HepG2 (cell line): Measurements from ENCODE around the gene CAP2. TPM values are rescaled to one million over a fixed set of nuclear protein-coding genes. Genes with fewer than 3 reads are reported as not detected.
"Not testable (repeated sequence)": the region's sequence is repeated elsewhere in the genome, so short reads cannot be mapped to it uniquely, and the experiment has no call there.

Source experiments
- ATAC-seq: fragments of 200-7000 bp; cut with Tn5 transposase; 3 replicates; pipeline ENCODE4 v1.9.1; 2020; ENCODE audit warnings: mild to moderate bottlenecking, moderate library complexity
- BruUV-seq: library from RNA; stranded (reverse); fragments of 400-500 nt; replicated peaks from 2 replicates; lab custom pipeline; 2021; lab: Mats Ljungman, UMichigan
- CTCF ChIA-PET: fragments of 300-600 bp; formaldehyde crosslinking; extraction: SDS; loops from one replicate; lab custom pipeline; 2021; ENCODE audit warnings: low total read pairs, inconsistent platforms, low intra/inter-chr PET ratio; lab: Yijun Ruan, JAX
- POLR2A ChIA-PET: fragments of 350-600 bp; sonication (Branson Sonifier 250); formaldehyde crosslinking; loops from one replicate; lab custom pipeline; 2020; ENCODE audit warnings: antibody characterized with exemption, inconsistent platforms; lab: Yijun Ruan, JAX
- DNase-seq: peaks from one replicate; pipeline ENCODE4 v3.0.0-alpha.2; 2015; ENCODE audit warnings: low spot score
- FAIRE-seq: peaks from 3 replicates; lab custom pipeline; 2011; peaks lifted over from hg19 to GRCh38; lab: Jason Lieb, UNC
- H2AFZ ChIP-seq: one replicate; pipeline ENCODE4 v1.6.1; 2011; ENCODE audit warnings: low read length, inconsistent platforms
- H3K27ac ChIP-seq: fragments of 300-600 bp; 3 replicates; pipeline ENCODE4 v1.8.0; 2011; ENCODE audit warnings: mixed run types, mild to moderate bottlenecking, mixed read lengths, low read length, inconsistent platforms; ENCODE audit not compliant: insufficient read depth; ENCODE audit errors: extremely low read length
- H3K27me3 ChIP-seq, 2 experiments: fragments of 200-600 bp in 1 of 2; 2 replicates in 1 of 2; 3 replicates in 1 of 2; pipeline versions ENCODE4 v1.6.0 to v1.8.0; 2011; ENCODE audit warnings: low read length in 2 of 2, mild to moderate bottlenecking in 2 of 2, moderate library complexity in 2 of 2, inconsistent platforms in 1 of 2; ENCODE audit not compliant: insufficient read depth in 2 of 2, control insufficient read depth in 1 of 2
- H3K36me3 ChIP-seq, 2 experiments: fragments of 200-600 bp in 1 of 2; replicated peaks in 1 of 2; 2 replicates in 1 of 2; 3 replicates in 1 of 2; pipeline versions ENCODE4 v1.5.1 to v1.8.0; 2011; ENCODE audit warnings: low read length in 2 of 2, inconsistent platforms in 1 of 2; ENCODE audit not compliant: insufficient read depth in 2 of 2, control insufficient read depth in 1 of 2
- H3K4me1 ChIP-seq: 2 replicates; pipeline ENCODE4 v1.5.1; 2012; ENCODE audit warnings: low read length, inconsistent platforms; ENCODE audit not compliant: insufficient read depth
- H3K4me2 ChIP-seq: 2 replicates; pipeline ENCODE4 v1.6.0; 2011; ENCODE audit warnings: low read depth, low read length, inconsistent platforms
- H3K4me3 ChIP-seq, 3 experiments: fragments of 200-600 bp in 1 of 3; sonication (generic), shearing (Covaris generic) in 1 of 3; replicated peaks in 1 of 3; 2 replicates each; pipeline ENCODE4 v1.5.1; 2011 to 2016; ENCODE audit warnings: low read length in 3 of 3, inconsistent platforms in 2 of 3, low read depth in 2 of 3, mild to moderate bottlenecking in 2 of 3, control low read depth in 1 of 3, mixed read lengths in 1 of 3; ENCODE audit not compliant: insufficient read depth in 1 of 3
- H3K79me2 ChIP-seq: one replicate; pipeline ENCODE4 v1.6.1; 2011; ENCODE audit warnings: low read length, inconsistent platforms; ENCODE audit not compliant: insufficient read depth
- H3K9ac ChIP-seq: 2 replicates; pipeline ENCODE4 v1.6.0; 2011; ENCODE audit warnings: mild to moderate bottlenecking, low read depth, low read length, inconsistent platforms; ENCODE audit not compliant: insufficient read depth
- H3K9me3 ChIP-seq: 2 replicates; pipeline ENCODE4 v1.5.1; 2012; ENCODE audit warnings: mild to moderate bottlenecking, low read length
- H4K20me1 ChIP-seq: 2 replicates; pipeline ENCODE4 v1.6.0; 2011; ENCODE audit warnings: inconsistent platforms, mild to moderate bottlenecking, low read length, moderate library complexity; ENCODE audit not compliant: insufficient read depth
- ETV6 ChIP-seq: sonication (generic); formaldehyde crosslinking; conservative IDR thresholded peaks from 2 replicates; pipeline ENCODE4 v1.4.0; 2020; ENCODE audit warnings: missing genetic modification reagents
- HIVEP1 ChIP-seq: sonication (generic); formaldehyde crosslinking; IDR thresholded peaks from 2 replicates; pipeline ENCODE4 v1.4.0; 2020; ENCODE audit warnings: mild to moderate bottlenecking, missing genetic modification reagents
- MATR3 ChIP-seq: sonication (generic); formaldehyde crosslinking; IDR thresholded peaks from 2 replicates; pipeline ENCODE4 v1.4.0; 2020; ENCODE audit warnings: missing genetic modification reagents
- NCOA1 ChIP-seq: sonication (generic); formaldehyde crosslinking; IDR thresholded peaks from 2 replicates; pipeline ENCODE4 v1.9.0; 2021; ENCODE audit warnings: missing genetic modification reagents
- NPAS2 ChIP-seq: sonication (generic); formaldehyde crosslinking; IDR thresholded peaks from 2 replicates; pipeline ENCODE4 v1.8.0; 2022; ENCODE audit warnings: mild to moderate bottlenecking, missing genetic modification reagents, borderline replicate concordance
- ZNF20 ChIP-seq: sonication (generic); formaldehyde crosslinking; IDR thresholded peaks from 2 replicates; pipeline ENCODE4 v1.4.0; 2020; ENCODE audit warnings: mild to moderate bottlenecking, moderate library complexity, missing genetic modification reagents
- ZNF24 ChIP-seq: fragments of 450-650 bp; IDR thresholded peaks from 2 replicates; pipeline ENCODE4 v1.6.1; 2017; ENCODE audit warnings: antibody characterized with exemption, mild to moderate bottlenecking
- ZNF7 ChIP-seq: IDR thresholded peaks from 2 replicates; pipeline ENCODE4 v1.6.1; 2016; ENCODE audit warnings: missing biosample characterization, missing genetic modification reagents
- WGBS: methylation state at CpG from one replicate; pipeline ENCODE4 v1.1.6; 2017; ENCODE audit warnings: low lambda C conversion rate; 5-methylcytosine and 5-hydroxymethylcytosine counted together
- in situ Hi-C: cut with HindIII; loops from 2 replicates; pipeline ENCODE4 v1.10.0; 2017; ENCODE audit warnings: low pct_unique_long_range_greater_than_20kb; ENCODE audit not compliant: extremely low pct_ligation_motif_present
- intact Hi-C: fragments of 100-400 bp; cut with micrococcal nuclease; formaldehyde crosslinking; loops from one replicate; pipeline ENCODE4 v1.10.0; 2022; ENCODE audit not compliant: unreplicated experiment
- polyA plus RNA-seq, 8 experiments: library from polyadenylated mRNA; depleted of rRNA in 3 of 8; stranded (reverse) in 7 of 8; unstranded in 1 of 8; fragments of >200 nt; fragmentation: Illumina TruSeq in 4 of 8; extraction: Trizol in 4 of 8; gene quantifications; 2 replicates each; pipeline versions ENCODE4 v1.2.1 to v1.2.3, GENCODE V29; 2011 to 2016; ENCODE audit warnings: low read depth in 4 of 8, missing spikeins in 1 of 8, mixed read lengths in 1 of 8; ENCODE audit not compliant: insufficient read depth in 1 of 8
- total RNA-seq, 5 experiments: library from RNA; depleted of rRNA; stranded (reverse); fragments of >200 nt; fragmentation: Illumina TruSeq; extraction: Trizol; gene quantifications; 2 replicates each; pipeline ENCODE4 v1.2.3, GENCODE V29; 2016; ENCODE audit warnings: low read depth in 1 of 5
- TF ChIP-seq, protein P1 (sequence below): sonication (generic); formaldehyde crosslinking; IDR thresholded peaks from 2 replicates; pipeline ENCODE4 v1.4.0; 2020; ENCODE audit warnings: mild to moderate bottlenecking, missing genetic modification reagents, borderline replicate concordance
- TF ChIP-seq, protein P2 (sequence below): sonication (generic); formaldehyde crosslinking; IDR thresholded peaks from 2 replicates; pipeline ENCODE4 v1.5.0; 2020; ENCODE audit warnings: mild to moderate bottlenecking, missing genetic modification reagents, moderate library complexity
- TF ChIP-seq, protein P3 (sequence below): sonication (generic); formaldehyde crosslinking; IDR thresholded peaks from 2 replicates; pipeline ENCODE4; 2020; ENCODE audit warnings: missing genetic modification reagents, mild to moderate bottlenecking, borderline replicate concordance

CAP2 gene
- total and polyA plus RNA-seq, 2 of the 13 experiments (the other 11 are each of a cell fraction or from before 2014, with no cell fraction given), result 7.9 to 53.1 TPM

DNA sequence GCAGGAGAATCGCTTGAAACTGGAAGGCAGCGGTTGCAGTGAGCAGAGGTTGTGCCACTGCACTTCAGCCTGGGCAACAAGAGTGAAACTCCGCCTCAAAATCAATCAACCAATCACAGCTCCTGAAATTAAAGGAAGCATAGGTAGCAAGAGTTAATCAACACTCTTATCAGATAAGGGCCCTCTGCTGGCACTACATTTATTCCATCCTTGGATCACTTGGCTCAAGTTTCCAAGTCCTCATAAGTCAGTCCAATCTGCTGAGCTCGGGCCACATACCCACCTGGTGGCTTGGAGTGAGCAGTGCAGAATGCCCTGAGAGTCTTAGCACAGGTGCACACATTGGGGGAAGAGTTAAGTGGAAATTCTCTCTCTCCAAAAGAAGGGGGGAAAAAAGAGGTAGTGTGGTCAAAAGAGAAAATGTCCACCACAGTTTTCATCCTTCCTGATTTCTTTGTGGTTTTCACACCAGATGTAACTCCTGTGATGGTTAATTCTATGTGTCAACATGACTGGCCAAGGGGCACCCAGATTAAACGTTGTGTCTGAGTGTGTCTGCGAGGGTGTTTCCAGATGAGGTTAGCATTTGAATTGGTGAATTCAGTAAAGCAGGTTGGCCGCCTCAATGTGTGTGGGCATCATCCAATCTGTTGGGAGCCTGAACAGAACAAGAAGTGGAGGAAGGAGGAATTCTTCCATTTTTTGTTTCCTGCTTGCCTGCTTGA is 192.5 kb downstream of the CAP2 start (continued):
- TF ChIP-seq, protein P1, sequence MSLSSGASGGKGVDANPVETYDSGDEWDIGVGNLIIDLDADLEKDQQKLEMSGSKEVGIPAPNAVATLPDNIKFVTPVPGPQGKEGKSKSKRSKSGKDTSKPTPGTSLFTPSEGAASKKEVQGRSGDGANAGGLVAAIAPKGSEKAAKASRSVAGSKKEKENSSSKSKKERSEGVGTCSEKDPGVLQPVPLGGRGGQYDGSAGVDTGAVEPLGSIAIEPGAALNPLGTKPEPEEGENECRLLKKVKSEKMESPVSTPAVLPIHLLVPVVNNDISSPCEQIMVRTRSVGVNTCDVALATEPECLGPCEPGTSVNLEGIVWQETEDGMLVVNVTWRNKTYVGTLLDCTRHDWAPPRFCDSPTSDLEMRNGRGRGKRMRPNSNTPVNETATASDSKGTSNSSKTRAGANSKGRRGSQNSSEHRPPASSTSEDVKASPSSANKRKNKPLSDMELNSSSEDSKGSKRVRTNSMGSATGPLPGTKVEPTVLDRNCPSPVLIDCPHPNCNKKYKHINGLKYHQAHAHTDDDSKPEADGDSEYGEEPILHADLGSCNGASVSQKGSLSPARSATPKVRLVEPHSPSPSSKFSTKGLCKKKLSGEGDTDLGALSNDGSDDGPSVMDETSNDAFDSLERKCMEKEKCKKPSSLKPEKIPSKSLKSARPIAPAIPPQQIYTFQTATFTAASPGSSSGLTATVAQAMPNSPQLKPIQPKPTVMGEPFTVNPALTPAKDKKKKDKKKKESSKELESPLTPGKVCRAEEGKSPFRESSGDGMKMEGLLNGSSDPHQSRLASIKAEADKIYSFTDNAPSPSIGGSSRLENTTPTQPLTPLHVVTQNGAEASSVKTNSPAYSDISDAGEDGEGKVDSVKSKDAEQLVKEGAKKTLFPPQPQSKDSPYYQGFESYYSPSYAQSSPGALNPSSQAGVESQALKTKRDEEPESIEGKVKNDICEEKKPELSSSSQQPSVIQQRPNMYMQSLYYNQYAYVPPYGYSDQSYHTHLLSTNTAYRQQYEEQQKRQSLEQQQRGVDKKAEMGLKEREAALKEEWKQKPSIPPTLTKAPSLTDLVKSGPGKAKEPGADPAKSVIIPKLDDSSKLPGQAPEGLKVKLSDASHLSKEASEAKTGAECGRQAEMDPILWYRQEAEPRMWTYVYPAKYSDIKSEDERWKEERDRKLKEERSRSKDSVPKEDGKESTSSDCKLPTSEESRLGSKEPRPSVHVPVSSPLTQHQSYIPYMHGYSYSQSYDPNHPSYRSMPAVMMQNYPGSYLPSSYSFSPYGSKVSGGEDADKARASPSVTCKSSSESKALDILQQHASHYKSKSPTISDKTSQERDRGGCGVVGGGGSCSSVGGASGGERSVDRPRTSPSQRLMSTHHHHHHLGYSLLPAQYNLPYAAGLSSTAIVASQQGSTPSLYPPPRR (CRISPR knock-in tag), result no peak
- TF ChIP-seq ZNF20 (CRISPR knock-in tag) (no peak), ZNF7 (no peak), MATR3 (CRISPR knock-in tag) (no peak), ZNF24 (no peak), NPAS2 (no peak), ETV6 (CRISPR knock-in tag) (no peak), HIVEP1 (CRISPR knock-in tag) (no peak), NCOA1 (CRISPR knock-in tag) (no peak)
- TF ChIP-seq, protein P2, sequence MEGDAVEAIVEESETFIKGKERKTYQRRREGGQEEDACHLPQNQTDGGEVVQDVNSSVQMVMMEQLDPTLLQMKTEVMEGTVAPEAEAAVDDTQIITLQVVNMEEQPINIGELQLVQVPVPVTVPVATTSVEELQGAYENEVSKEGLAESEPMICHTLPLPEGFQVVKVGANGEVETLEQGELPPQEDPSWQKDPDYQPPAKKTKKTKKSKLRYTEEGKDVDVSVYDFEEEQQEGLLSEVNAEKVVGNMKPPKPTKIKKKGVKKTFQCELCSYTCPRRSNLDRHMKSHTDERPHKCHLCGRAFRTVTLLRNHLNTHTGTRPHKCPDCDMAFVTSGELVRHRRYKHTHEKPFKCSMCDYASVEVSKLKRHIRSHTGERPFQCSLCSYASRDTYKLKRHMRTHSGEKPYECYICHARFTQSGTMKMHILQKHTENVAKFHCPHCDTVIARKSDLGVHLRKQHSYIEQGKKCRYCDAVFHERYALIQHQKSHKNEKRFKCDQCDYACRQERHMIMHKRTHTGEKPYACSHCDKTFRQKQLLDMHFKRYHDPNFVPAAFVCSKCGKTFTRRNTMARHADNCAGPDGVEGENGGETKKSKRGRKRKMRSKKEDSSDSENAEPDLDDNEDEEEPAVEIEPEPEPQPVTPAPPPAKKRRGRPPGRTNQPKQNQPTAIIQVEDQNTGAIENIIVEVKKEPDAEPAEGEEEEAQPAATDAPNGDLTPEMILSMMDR, result peak; percentile 46
- TF ChIP-seq, protein P3, sequence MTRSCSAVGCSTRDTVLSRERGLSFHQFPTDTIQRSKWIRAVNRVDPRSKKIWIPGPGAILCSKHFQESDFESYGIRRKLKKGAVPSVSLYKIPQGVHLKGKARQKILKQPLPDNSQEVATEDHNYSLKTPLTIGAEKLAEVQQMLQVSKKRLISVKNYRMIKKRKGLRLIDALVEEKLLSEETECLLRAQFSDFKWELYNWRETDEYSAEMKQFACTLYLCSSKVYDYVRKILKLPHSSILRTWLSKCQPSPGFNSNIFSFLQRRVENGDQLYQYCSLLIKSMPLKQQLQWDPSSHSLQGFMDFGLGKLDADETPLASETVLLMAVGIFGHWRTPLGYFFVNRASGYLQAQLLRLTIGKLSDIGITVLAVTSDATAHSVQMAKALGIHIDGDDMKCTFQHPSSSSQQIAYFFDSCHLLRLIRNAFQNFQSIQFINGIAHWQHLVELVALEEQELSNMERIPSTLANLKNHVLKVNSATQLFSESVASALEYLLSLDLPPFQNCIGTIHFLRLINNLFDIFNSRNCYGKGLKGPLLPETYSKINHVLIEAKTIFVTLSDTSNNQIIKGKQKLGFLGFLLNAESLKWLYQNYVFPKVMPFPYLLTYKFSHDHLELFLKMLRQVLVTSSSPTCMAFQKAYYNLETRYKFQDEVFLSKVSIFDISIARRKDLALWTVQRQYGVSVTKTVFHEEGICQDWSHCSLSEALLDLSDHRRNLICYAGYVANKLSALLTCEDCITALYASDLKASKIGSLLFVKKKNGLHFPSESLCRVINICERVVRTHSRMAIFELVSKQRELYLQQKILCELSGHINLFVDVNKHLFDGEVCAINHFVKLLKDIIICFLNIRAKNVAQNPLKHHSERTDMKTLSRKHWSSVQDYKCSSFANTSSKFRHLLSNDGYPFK (CRISPR knock-in tag), result no peak

DNA sequence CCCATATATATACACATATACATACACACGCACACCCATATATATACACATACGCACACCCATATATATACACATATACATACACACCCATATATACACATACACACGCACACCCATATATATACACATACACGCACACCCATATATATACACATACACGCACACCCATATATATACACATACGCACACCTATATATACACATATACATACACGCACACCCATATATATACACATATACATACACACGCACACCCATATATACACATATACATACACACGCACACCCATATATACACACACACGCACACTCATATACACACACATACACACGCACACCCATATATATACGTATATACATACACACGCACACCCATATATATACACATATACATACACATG is 193.2 kb downstream of the CAP2 start:
- H3K9ac ChIP-seq, POLR2A ChIA-PET, H3K27me3 ChIP-seq, in situ Hi-C loops, H3K4me2 ChIP-seq, ATAC-seq, H2AFZ ChIP-seq, H4K20me1 ChIP-seq, H3K9me3 ChIP-seq, H3K4me3 ChIP-seq, DNase-seq, H3K36me3 ChIP-seq, FAIRE-seq, H3K79me2 ChIP-seq, H3K27ac ChIP-seq, BruUV-seq: not testable (repeated sequence)
- intact Hi-C loops, result loop anchor here (10.0 kb wide), 1 partner anchor 218 kb away; no protein-coding TSS in a partner anchor
- peaks cover 42% of the 10 kb centered on the region for H3K4me1 ChIP-seq
- WGBS, result 97% methylated on average over 13 of the region's 13 CpGs
- CTCF ChIA-PET, result interaction anchor here (3.6 kb wide), 1 partner anchor 431 kb away, joined by 55 read pairs; no protein-coding TSS in a partner anchor
